ENCODE data around the gene RCCD1.

RCCD1 gene

DNA sequence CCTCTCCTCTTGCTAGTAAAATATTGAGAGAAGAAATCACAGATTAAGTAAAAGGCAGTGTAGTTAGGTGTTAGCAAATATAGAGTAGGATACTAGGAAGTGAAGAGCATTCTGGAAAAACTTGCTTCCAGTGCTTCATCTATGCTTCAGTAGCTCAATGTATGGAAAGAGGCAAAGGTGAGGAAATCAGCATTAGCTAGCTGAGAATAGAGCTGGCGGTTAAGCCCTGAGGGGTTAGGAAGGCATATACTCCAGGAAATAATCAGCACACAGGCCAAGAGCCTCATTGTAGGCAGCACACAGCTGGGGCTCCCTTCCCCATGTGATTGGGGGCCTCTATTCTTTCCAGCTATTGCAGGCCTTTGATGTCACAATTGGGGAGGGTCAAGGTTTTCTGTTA, 13.8 kb downstream of the RCCD1 start:
- DNase-seq, result no peak

DNA sequence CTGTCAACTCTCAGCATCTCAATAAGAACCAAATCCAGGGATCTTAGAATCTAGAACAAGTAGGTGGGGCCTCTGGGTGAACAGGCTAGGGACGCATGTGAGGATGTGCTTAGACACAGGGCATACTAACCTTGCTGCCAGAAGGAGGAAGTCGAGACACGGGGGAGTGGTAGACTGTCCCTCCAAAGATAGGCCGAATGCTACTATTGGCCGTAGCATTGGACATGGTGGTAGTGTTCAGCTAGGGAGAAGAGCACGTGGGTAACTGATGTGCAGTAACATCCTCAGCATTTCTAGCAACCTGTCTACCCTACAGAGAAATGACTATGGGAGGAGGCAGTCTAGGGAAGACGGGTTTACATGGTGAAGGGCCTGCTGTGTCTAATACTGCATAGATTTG, 15.6 kb downstream of the RCCD1 start:
- no peak for DNase-seq

DNA sequence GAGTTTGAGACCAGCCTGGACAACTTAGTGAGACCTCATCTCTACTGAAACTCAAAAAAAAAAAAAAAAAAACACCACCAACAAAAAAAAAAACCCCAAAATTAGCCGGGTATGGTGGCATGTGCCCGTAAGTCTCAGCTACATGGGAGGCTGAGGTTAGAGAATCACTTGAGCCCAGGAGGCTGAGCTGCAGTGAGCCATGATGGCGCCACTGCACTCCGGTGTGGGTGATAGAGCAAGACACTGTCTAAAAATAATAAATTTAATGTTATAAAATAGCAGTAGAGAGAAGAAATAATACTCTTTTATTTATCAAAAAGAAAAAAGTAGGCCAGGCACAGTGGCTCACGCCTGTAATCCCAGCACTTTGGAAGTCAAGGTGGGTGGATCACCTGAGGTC, 17.4 kb downstream of the RCCD1 start:
- no peak for DNase-seq

DNA sequence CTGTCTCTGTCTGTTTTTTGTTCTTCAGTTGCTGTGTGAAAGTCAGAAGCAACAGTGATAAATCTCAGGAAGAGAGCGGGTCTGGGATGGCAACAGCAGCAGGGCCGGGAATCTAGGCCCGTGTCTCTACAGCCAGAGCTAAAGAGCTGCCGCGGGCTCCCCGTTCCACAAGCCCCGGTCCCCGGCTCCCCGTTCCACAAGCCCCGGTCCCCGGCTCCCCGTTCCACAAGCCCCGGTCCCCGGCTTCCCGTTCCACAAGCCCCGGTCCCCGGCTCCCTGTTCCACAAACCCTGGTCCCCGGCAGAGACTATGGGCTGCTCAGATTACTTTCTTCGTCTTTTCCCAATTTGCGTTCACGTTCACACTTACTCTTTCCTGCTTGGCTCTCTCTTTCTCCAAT, 19.5 kb downstream of the RCCD1 start:
- DNase-seq, result no peak

DNA sequence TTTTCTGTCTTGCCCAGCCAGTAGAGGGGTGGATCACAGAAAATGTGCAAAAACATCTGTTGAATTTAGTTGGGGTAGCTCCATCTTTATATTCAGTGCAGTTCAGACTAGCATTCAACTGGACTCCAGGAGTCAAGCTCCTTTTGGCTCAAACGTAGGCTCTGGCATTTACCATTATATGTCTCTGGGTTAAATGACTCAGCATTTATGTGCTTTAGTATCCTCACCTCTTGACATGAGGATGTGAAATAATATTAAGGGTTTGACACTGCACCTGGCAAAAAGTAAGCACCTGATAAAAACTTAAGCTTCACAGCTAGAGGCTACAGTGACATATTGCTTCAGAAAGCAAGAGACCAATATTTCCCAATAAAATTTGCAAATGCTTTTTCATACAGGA, 24.9 kb downstream of the RCCD1 start:
- peak; percentile 29 for DNase-seq

DNA sequence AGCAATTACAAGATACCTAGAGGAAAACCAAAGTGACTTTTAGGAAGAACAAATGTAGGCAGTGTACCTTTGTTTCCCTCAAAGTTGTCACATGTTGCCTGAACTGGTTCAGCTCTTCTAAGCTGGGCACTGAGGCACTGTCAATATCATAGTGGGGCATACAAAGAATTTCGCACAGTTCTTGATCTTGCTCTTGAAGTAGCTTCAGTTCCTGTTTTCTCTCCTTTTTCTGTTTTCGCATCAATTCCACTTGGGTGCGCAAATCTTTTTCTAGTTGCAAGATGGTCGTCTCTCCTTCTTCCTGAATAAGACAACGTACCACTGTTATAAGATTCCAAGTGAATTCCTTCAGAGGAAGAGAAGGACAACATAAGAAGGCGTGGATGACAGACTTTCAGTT, 27.0 kb downstream of the RCCD1 start:
- no peak for DNase-seq

DNA sequence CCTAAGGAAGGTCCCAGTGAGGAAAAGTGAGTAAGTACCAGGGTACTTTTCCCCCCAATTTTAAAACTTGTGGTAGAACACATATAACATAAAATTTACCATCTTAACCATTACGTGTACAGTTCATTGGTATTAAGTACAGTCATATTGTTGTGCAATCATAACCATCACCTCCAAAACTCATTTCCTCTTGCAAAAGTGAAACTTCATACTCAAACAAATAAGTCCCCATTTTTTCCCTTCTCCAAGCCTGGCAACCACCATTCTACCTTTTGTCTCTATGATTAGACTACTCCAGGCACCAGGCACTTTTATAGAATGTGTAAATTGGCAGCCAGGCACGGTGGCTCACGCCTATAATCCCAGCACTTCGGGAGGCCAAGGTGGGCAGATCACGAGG, 27.5 kb downstream of the RCCD1 start:
- no peak for DNase-seq

DNA sequence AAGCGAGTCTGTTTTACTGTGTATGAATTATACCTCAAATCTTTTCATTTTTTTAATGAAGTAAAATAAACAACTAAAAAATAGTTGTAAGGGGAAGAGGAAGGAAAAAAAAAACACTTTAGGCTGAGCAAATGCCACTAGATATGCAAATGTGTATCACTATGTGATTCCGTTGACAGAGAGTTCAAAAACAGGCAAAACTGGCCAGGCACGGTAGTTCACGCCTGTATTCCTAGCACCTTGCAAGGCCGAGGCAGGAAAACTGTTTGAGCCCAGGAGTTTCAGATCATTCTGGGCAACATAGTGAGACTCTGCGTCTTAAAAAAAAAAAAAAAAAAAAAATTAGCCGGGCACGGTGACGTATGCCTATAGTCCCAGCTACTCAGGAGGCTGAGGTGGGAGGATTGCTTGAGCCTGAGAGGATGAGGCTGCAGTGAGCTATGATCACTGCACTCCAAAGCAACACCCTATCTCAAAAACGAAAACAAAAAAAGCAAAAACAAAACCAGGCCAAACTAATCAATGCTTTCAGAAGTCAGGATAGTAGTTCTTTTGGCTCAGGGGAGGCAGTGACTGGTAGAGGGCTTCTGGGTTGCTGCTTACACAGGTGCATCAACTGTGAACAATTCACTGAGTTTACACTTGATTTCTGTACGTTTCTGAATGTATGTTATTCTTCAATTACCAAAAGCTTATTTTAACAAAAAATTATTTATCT, 32.3 kb downstream of the RCCD1 start:
- DNase-seq, result peak; percentile 28

DNA sequence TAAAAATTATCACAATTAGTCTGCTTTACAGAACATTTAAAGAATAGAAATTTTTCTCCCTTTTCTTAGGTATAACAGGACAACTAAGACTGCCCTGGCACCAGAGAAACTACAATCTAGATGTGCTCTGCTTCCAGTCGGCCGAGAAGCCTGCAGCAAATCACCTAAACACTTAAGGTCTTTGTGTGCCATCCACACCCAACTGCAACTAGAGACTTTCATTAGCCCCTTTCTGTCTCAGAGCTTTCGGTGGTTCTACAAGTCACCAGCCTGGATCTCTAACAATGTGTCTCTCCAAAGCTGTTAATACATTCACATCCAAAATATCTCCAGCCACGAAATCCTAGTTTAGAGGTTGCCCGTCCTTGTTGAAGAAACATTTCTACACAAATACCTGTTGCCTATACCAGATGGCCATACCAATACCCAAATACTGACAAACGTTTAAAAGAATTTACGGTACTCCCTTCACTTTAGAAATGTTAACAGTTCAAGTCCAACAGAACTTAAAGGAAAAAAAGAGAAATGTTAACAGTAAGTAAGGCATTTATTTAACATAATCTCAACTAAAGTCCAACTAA, 33.0 kb downstream of the RCCD1 start:
- peak; percentile 39 for DNase-seq

DNA sequence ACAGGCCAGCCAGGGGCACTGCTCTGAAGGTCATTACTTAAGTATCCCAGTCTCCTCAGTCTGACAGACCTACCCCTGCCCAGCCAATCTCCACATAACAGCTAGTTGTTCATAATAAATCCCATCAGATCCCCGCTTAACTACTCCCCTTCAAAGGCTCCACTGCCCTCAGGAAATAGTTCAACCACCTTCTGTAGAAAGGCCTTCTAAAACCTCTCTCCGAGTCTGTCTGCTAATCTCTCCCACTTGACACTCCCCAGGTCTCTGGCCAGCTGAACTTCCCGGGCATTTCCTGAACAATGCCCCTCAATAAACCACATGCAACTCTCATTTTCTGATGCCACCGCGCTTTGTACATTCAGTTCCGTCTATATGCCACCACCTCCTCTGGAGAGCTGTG, 33.6 kb downstream of the RCCD1 start:
- DNase-seq, result peak; percentile 62

DNA sequence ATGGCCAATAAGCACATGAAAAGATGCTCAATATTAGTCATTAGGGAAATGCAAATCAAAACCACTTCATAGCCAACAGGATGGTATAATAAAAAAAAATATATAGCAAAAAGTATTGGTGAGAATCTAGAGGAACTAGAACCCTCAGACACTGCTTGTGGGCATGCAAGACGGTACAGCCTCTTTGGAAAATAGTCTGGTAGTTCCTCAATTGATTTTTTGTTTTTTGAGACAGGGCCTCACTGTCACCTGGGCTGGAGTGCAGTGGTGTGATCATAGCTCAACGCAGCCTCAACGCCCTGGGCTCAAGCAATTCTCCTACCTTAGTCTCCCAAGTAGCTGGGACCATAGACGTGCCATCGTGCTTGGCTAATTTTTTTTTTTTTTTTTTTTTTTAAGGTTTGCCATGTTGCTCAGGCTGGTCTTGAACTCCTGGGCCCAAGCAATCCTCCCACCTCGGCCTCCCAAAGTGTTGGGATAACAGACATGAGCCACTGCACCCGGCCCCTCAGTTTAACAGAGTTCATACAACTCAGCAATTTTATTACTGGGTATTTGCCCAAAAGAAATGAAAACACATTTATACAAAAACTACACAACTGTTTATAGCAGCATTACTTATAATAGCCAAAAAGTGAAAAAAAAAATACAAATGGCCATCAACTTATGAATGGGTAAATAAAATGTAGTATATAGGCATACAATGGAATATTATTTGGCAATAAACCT, 34.5 kb downstream of the RCCD1 start:
- DNase-seq, result peak; percentile 39

DNA sequence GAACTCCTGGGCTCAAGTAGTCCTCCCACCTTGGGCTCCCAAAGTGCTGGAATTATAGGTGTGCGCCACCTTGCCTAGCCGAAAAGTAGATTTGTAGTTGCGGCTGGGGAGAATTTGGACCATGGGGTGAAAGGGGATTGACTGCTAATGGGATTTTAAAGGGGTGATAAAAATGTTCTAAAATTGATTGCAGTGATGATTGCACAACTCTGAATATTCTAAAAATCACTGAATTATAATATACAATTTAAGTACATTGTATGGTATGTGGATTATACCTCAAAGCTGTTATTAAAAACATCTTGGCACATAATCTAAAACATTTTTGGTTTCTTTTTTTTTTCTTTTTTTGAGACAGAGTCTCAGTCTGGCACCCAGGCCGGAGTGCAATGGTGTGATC, 35.8 kb downstream of the RCCD1 start:
- DNase-seq, result no peak

DNA sequence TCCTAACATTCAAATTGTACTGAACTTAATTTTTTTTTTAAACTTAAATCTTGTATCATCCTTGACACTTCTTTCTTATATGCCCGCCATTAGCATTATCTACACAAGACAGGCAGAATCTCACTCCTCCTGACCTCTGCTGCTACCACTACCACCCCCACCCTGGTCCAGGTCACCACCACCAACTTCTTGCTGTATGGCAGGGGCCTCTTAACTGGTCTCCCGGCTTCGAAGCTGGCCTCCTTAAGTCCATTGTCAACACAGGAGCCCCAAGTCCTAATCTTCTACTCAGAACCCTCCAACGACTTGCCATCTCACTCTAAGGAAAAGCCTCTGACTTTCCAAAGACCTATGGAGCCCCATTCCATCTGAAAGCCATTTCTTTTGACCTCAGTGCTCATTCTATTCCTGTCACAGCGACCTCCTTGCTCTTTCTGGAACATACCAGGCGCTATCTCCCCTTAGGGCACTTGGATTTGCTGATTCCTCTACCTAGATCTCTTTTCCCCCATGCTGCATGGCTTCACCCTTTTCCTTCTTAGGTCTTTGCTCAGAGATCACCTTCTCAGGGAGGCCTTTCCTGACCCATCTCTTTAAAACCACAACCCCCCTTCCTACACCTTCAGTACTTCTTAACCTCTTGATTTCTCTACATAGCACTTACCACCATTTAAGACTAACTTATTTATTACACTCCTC, 37.1 kb downstream of the RCCD1 start:
- peak; percentile 73 for DNase-seq

DNA sequence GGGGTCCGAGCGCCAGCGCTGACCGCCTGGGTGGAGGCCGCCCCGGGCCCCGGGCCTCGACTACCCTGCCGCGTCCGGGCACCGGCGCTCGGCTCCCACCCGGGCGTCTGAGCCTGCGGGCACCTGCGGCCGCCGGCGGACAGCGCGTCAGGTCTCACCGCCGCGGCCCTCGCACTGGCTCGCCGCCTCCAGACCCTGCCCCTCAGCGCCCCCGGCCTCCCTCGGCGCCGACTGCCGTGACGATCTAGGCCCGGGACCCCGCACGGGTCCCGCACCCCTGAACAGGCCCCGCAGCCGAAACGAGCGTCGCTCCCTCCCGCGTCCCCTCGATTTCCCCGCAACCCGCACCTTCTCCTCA, 39.4 kb downstream of the RCCD1 start:
- no peak for DNase-seq

DNA sequence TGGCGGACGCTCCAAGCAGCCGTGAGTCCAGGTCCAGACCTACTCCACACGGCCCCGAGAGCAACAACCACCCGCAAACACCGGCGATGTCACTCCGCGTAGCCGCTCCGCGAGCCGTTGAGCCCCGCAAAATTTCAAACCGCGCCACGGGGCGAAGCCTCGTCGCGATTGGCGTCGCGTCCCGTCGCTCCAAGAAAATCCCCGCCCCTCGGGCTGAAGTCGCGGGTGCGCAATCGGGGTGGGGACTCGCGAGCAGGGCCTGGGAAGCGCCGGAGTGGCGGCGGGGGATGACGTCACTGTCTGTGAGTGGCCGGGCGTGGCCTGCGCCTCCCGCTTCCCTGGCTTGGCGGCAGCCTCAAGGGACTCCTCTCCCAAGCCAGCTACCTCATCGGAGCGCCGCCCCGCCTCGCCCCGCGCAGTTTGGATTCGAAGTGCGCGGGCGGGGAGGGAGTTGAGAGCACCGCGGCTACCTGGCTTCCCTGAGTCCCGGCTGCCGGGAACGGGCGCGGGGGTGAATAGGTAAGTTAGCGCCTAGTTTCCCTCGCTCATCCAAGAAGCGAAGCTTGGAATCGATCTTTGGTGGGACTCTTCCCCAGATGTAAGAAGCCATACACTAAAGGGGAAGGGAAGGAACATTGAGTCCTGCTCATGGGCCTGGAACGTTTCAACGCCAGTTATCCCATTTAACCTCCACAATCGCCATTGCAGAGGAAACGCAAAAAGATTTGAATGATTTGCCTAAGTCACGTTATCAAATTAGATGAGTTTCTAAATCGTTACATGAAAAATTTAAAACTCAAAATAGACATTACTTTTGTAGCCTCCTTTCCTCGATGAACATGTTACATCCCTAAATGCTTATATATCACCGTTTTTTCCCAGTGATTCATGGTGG, 40.0 kb downstream of the RCCD1 start, which contains the start of gene PRC1:
PRC1 (minus strand) TSS at position 119 of the 895 bp plus-strand sequence; CDS start at position 1, 118 bp downstream.
- DNase-seq, result peak; percentile 98

DNA sequence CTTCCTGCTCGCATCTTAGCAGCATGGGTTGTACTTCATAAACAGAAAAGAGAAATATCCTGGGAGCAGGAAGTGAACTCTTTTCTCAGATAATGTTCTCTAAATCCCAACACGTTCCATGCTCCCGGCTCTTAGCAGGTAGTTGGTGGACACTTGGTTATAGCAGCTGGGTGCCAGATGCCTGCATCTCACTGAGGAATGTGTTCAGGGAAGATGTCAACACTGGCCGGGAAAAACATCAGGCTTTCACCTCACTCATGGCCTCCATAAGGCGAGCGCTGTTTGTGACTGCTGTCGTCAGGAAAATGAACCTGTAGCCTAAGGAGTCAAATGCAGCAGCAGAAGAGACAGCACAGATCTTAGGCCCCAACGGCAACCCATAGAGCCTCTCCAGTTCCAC, 44.1 kb downstream of the RCCD1 start:
- no peak for DNase-seq

DNA sequence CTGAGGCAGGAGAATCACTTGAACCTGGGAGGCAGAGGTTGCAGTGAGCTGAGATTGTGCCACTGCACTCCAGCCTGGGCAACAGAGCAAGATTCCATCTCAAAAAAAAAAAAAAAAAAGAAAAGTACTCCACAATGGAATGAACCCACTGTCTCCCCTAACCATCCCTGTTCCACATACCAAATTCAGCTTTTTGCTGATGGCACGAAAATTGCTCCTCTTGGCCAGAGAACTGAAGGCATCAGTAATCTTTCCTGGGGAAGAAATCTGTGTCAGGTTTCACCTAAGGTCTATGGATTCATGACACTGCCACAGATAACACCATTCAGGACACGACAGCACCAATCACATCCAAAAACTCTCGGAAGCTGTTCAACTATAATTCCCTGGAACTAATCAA, 46.5 kb downstream of the RCCD1 start:
- DNase-seq, result no peak

DNA sequence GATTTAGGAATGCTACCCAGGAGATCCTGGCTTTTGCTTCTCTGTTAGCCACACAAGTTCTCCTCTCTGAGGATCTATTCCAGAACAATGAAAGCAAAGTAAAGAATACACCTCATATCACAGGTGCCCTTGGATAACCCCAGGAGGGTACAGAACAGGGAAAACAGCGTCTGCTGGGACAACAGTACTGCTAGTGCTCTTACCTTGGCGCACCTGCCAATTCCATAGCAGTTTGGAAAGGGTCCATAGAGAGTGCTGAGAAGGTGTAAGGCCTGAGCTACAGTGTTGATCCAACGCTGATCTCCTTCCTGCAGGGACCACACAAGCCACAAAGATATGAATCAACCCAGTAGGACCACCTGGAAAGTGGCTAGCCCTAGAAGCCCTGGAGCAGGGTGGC, 52.6 kb downstream of the RCCD1 start:
- DNase-seq, result no peak

All from hematopoietic multipotent progenitor cell treated with erythropoietin and hydrocortisone succinate and interleukin-3 and kit ligand, for 6 days (in vitro differentiated cells).